GM10248 (cell line): ENCODE data around the gene MRPL20.
A peak's percentile ranks its signal among the peaks of the same experiment; 100 is the strongest.

Source experiments
- CTCF ChIA-PET: fragments of 300-600 bp; sonication (Branson Sonifier 250); formaldehyde crosslinking; extraction: SDS; loops from one replicate; lab custom pipeline; 2021; ENCODE audit warnings: antibody characterized with exemption; lab: Yijun Ruan, JAX
- POLR2A ChIA-PET: fragments of 350-650 bp; sonication (Branson Sonifier 250); formaldehyde crosslinking; extraction: SDS; loops from one replicate; lab custom pipeline; 2020; ENCODE audit warnings: antibody characterized with exemption; lab: Yijun Ruan, JAX
- DNase-seq: peaks from one replicate; pipeline ENCODE4 v3.0.0; 2012; ENCODE audit errors: extremely low spot score
- TF ChIP-seq, protein P1 (sequence below): IDR thresholded peaks from 2 replicates; pipeline ENCODE4 v1.5.1; 2012; ENCODE audit warnings: mild to moderate bottlenecking, low read depth; ENCODE audit errors: extremely low read depth, missing control alignments, control extremely low read depth

The MRPL20 gene

DNA sequence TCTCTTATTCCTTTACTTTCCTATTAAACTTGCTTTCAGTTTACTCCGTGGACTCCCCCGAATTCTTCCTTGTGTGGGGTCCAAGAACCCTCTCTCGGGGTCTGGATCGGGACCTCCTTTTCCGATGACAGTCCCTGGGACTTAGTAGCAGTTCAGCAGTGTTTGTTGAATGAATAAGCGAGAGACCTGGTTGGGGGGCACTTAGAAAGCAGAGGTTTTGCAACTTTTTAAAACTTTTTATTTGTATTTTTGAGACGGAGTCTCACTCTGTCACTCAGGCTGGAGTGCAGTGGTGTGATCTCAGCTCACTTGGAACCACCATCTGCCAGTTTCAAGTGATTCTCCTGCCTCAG lies 16.1 kb upstream of the MRPL20 start:
- TF ChIP-seq, protein P1, sequence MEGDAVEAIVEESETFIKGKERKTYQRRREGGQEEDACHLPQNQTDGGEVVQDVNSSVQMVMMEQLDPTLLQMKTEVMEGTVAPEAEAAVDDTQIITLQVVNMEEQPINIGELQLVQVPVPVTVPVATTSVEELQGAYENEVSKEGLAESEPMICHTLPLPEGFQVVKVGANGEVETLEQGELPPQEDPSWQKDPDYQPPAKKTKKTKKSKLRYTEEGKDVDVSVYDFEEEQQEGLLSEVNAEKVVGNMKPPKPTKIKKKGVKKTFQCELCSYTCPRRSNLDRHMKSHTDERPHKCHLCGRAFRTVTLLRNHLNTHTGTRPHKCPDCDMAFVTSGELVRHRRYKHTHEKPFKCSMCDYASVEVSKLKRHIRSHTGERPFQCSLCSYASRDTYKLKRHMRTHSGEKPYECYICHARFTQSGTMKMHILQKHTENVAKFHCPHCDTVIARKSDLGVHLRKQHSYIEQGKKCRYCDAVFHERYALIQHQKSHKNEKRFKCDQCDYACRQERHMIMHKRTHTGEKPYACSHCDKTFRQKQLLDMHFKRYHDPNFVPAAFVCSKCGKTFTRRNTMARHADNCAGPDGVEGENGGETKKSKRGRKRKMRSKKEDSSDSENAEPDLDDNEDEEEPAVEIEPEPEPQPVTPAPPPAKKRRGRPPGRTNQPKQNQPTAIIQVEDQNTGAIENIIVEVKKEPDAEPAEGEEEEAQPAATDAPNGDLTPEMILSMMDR: no peak
- POLR2A ChIA-PET: no interaction called here
- CTCF ChIA-PET: interaction anchor here (1.5 kb wide), 1 partner anchor 14 kb away, joined by 5 read pairs; no protein-coding TSS in a partner anchor
- no peak for DNase-seq

DNA sequence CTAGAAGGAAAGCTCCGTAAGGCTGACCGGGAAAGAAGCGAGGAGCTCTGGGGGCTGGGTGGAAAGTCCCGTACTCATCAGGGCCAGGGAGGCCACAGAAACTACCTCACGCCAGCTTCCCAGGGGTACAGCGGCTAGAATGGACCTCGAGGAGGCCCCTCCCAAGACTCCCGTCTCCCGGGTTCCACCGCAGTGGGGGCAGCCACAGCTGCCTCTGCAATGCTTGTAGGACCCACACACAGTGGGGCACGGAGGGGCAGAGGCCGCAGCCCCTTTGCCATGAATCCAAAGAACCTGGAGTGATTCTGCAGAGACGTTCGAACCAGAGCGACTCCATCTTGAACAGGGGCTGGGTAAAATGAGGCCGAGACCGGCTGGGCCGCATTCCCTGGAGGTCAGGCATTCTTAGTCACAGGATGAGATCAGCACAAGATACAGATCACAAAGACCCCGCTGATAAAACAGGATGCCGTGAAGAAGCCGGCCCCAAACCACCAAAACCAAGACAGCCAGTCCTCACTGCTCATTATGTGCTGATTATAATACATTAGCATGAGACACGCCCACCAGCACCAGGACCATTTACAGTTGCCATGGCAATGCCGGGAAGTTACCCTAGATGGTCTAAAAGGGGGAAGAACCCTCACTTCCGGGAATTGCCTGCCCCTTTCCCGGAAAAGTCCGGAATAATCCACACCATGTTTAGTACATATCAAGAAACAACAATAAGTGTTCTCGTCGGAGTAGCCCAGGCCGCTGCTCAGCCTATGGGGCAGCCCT lies 15.6 kb upstream of the MRPL20 start:
- ChIA-PET CTCF (interaction anchor here (1.5 kb wide), 1 partner anchor 14 kb away, joined by 5 read pairs; no protein-coding TSS in a partner anchor), POLR2A (no interaction called here)
- peak; percentile 15 for DNase-seq
- TF ChIP-seq, protein P1: no peak

DNA sequence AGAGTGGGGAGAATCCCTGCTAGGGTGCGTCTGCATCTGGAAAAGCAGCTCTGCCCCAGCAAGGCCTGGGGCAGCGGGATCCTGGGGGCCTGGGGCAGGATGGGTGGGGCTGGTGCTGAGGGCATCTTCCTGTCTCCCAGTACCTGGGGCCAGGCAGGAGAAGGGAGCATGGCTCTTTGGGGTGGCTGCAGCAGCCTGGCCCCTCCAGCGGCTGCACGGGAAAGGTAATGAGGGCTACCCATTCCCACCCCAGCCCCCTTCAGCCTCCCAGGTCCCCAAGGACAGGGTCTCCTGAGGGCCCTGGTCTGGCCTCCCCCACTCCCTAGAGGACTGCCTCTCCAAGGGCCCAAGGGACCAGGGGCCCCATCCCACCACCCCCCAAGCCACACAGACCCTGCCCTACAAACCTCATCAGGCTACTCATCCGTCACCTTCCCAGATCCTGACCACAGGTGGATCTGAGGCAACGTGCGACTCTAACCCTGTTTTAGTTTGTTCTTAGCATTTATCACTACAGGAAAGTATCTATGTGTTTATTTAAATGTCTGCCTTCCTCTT lies 14.9 kb upstream of the MRPL20 start:
- CTCF ChIA-PET: interaction anchor here (1.4 kb wide), 1 partner anchor 19 kb away, joined by 7 read pairs; no protein-coding TSS in a partner anchor
- TF ChIP-seq, protein P1: no peak
- DNase-seq: peak; percentile 13
- POLR2A ChIA-PET: no interaction called here

DNA sequence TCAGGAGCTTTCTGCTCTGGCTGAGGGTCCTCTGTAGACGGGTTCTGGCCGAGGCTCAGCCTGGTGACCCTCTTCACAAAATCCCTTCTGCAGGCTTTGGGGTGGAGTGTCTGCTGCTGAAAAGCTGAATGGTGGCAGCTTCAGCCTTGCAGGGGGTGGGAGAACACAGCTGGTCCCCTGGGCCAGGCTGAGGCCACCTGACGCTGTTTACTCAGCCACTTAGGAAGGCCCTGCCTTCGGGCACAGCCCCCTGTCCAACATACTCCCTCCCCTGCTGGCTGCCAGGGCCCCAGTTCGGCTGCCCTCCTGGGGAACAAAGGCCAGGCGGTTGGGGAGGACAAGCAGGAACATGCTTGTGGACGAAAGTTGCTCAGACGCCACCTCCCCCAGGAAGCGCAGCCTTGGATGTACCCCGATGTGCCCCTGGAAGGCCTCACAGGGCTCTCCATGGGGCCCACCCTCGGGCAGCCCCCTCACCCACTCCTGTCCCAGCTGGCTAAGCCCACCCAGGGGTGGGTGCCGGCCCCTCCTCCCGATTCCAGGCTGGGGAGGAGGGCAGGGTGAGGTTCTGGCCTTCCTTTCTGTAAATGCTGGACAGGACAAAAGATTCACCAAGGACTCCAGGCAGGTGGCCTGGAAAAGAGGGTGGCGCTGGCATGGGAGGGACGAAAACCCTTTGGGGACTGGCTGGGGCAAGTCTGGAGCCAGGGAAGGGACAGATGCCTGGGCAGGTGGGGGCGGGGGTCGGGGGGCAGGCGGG lies 14.2 kb upstream of the MRPL20 start, which contains the start of gene ANKRD65:
Gene ANKRD65 (minus strand): TSS at position 130 of the 760 bp plus-strand sequence. CDS start 271 bp downstream, outside the sequence.
- peak; percentile 20 for DNase-seq
- TF ChIP-seq, protein P1: no peak
- CTCF ChIA-PET: interaction anchor here (1.4 kb wide), 1 partner anchor 20 kb away, joined by 7 read pairs; no protein-coding TSS in a partner anchor
- POLR2A ChIA-PET: no interaction called here

DNA sequence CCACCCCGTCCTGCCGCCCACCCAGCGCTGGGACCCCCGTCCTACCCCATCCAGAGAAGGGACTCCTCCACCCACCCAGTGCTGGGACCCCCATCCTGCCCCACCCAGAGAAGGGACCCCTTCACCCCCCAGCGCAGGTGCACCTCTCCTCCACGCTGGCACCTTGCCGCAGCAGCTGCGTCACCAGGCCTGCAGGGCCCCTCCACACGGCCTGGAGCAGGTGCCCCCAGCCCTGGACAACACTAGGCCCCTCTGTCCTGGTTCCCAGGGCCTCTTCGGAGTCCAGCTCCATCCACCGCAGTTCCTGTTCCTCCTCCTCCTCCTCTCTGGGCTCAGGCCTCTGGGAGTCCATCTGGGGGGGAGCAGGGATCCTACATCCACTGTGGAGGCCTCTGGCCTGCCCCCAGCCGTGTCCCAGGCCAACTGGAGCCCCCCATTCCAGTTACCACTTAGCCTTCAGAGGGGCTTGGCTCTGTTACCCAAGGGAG lies 13.6 kb upstream of the MRPL20 start:
- CTCF ChIA-PET: interaction anchor here (1.4 kb wide), 1 partner anchor 20 kb away, joined by 7 read pairs; no protein-coding TSS in a partner anchor
- POLR2A ChIA-PET: no interaction called here
- TF ChIP-seq, protein P1: no peak
- DNase-seq: peak; percentile 16

DNA sequence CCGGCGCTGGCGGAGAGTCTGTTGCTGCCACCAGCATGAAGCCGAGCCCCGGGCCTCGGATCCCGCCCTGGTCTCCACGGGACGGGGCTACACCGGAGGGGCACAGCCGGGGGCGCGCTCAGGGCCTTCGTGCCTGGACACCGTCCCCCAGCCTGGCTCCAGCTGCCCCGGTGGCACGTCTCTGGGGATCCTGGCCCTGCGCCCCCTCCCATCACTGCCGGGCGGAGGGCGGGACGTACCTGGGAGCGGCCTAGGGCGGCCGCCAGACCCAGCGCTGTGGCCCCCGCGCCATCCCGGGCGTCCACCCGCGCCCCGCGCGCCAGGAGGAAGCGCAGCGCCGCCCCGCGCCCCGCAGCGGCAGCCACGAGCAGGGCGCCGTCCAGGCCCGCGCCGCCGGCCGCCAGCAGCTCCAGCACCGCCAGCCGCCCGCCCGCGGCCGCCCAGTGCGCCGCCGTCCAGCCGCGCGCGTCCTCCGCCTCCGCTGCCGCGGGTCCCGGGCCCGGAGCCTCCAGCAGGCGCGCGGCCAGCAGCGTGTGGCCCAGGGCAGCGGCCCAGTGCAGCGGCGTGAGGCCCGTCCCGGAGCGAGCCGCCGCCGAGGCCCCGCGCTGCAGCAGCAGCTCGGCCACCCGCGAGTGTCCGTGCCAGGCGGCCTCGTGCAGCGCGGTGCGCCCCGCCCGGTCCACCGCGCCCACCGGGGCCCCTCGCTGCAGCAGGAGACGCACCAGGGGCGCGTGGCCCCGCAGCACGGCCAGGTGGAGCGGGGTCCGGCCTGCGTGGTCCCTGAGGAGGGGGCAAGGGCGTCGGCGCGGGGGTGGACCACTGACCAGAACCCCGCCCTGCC lies 12.9 kb upstream of the MRPL20 start:
- TF ChIP-seq, protein P1: no peak
- ChIA-PET POLR2A (interaction anchor here (0.7 kb wide), 1 partner anchor 195 kb away, joined by 3 read pairs; the partner anchor contains the start of gene MIB2), CTCF (no interaction called here)
- DNase-seq: peak; percentile 29
